Astrocyte (in vitro differentiated cells and primary cell): ENCODE measurements around the gene RPAP3. TPM values are rescaled to one million over a fixed set of nuclear protein-coding genes. Genes with fewer than 3 reads are reported as not detected.

ENCODE experiments used
- DNase-seq: peaks from one replicate; pipeline ENCODE4 v3.0.0-alpha.2; 2010; ENCODE audit warnings: low read depth
- FAIRE-seq: peaks from 2 replicates; lab custom pipeline; 2011; peaks lifted over from hg19 to GRCh38; lab: Jason Lieb, UNC
- H2AFZ ChIP-seq: 2 replicates; pipeline ENCODE4 v1.6.0; 2012; ENCODE audit warnings: low read depth, low read length, inconsistent platforms
- H3K27ac ChIP-seq: 2 replicates; pipeline ENCODE4 v1.5.1; 2011; ENCODE audit warnings: low read depth, low read length, inconsistent platforms
- H3K27me3 ChIP-seq: 2 replicates; pipeline ENCODE4 v1.6.0; 2011; ENCODE audit warnings: low read length, inconsistent platforms; ENCODE audit not compliant: insufficient read depth
- H3K36me3 ChIP-seq: 2 replicates; pipeline ENCODE4 v1.5.1; 2011; ENCODE audit warnings: low read length, inconsistent platforms; ENCODE audit not compliant: insufficient read depth
- H3K4me1 ChIP-seq: 2 replicates; pipeline ENCODE4 v1.5.1; 2011; ENCODE audit warnings: low read length, inconsistent platforms; ENCODE audit not compliant: insufficient read depth
- H3K4me2 ChIP-seq: 2 replicates; pipeline ENCODE4 v1.6.0; 2012; ENCODE audit warnings: low read length, inconsistent platforms
- H3K4me3 ChIP-seq: 2 replicates; pipeline ENCODE4 v1.5.1; 2011; ENCODE audit warnings: low read depth, mild to moderate bottlenecking, low read length, inconsistent platforms; ENCODE audit not compliant: insufficient read depth
- H3K79me2 ChIP-seq: 2 replicates; pipeline ENCODE4 v1.6.0; 2012; ENCODE audit warnings: mild to moderate bottlenecking, low read length, inconsistent platforms; ENCODE audit not compliant: insufficient read depth
- H3K9ac ChIP-seq: 2 replicates; pipeline ENCODE4 v1.6.0; 2012; ENCODE audit warnings: mild to moderate bottlenecking, low read length, inconsistent platforms
- H3K9me3 ChIP-seq: 2 replicates; pipeline ENCODE4 v1.5.1; 2012; ENCODE audit warnings: low read depth, mild to moderate bottlenecking, low read length, inconsistent platforms; ENCODE audit not compliant: insufficient read depth
- H4K20me1 ChIP-seq: 2 replicates; pipeline ENCODE4 v1.6.0; 2012; ENCODE audit warnings: low read length, inconsistent platforms; ENCODE audit not compliant: insufficient read depth
- H3K27ac Mint-ChIP-seq: one replicate; pipeline ENCODE4 v1.8.0; 2021; ENCODE audit warnings: mild to moderate bottlenecking, mixed read lengths; ENCODE audit not compliant: unreplicated experiment
- H3K27me3 Mint-ChIP-seq: one replicate; pipeline ENCODE4 v1.8.0; 2021; ENCODE audit warnings: low read depth, mixed read lengths; ENCODE audit not compliant: unreplicated experiment
- H3K36me3 Mint-ChIP-seq: one replicate; pipeline ENCODE4 v1.8.0; 2021; ENCODE audit warnings: low read depth, mixed read lengths; ENCODE audit not compliant: unreplicated experiment
- H3K4me1 Mint-ChIP-seq: one replicate; pipeline ENCODE4 v1.8.0; 2021; ENCODE audit warnings: low read depth, mixed read lengths; ENCODE audit not compliant: unreplicated experiment
- H3K4me3 Mint-ChIP-seq: one replicate; pipeline ENCODE4 v1.8.0; 2021; ENCODE audit warnings: mild to moderate bottlenecking, moderate library complexity, mixed read lengths; ENCODE audit not compliant: unreplicated experiment
- H3K9me3 Mint-ChIP-seq: one replicate; pipeline ENCODE4 v1.8.0; 2021; ENCODE audit warnings: mild to moderate bottlenecking, mixed read lengths; ENCODE audit not compliant: unreplicated experiment
- EZH2 ChIP-seq: IDR thresholded peaks from 2 replicates; pipeline ENCODE4 v1.6.1; 2012; ENCODE audit warnings: mild to moderate bottlenecking, low read length, inconsistent platforms; ENCODE audit not compliant: insufficient read depth
- total RNA-seq: library from RNA; stranded (reverse); gene quantifications from 2 replicates; pipeline ENCODE4 v1.2.1, GENCODE V29; 2021
- TF ChIP-seq, protein P1 (sequence below): IDR thresholded peaks from 2 replicates; pipeline ENCODE4 v1.5.1; 2011; ENCODE audit warnings: low read depth, mild to moderate bottlenecking, inconsistent platforms, low read length, moderate library complexity; ENCODE audit not compliant: insufficient read depth

RPAP3 gene
- total RNA-seq, 1 donor from 2014 or later = 39.2 TPM

DNA sequence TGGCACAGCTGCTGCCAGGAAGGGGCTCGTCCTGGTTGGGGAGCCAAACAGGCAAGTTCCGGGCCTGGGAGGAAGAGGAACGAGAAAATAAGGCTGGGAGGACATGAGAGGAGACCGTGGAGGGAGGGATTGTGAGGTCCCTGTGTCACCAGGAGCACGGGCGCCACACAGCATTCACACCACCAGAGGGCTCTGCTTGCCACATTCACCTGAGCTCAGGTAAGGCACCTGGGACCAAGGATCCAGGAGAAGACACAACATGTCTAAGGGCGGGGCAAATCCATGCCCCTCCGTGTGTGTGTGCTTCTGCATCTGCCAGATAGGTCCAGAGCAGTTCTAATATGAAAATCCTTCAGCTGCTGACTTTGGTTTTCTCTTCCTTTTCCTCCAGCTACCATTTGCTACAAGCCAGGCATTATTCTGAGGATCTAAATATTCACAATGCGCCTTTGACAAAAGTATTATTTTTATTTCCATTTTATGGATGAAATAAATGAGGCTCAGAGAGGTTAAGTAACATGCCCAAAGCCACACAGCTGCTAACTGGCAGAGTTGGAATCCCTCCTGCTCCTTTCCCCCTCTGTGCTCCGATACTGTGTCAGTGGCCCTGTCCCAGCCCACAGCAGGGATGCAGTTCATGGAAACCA, 38.3 kb upstream of the RPAP3 start:
- Histone ChIP-seq H3K9me3 (no peaks in the 10 kb centered on the region), H3K4me1 (peaks cover 3% of the 10 kb centered on the region), H3K27me3 (peaks cover 18% of the 10 kb centered on the region), H2AFZ (no peak overlapping the region), H4K20me1 (no peaks in the 10 kb centered on the region), H3K27ac (no peak overlapping the region), H3K36me3 (no peaks in the 10 kb centered on the region), H3K79me2 (no peaks in the 10 kb centered on the region), H3K4me2 (no peak overlapping the region), H3K4me3 (no peak overlapping the region), H3K9ac (no peak overlapping the region)
- H3K27ac Mint-ChIP-seq = no peak overlapping the region
- H3K4me3 Mint-ChIP-seq = no peak overlapping the region
- peaks cover 3% of the 10 kb centered on the region for H3K9me3 Mint-ChIP-seq
- H3K36me3 Mint-ChIP-seq = peaks cover 12% of the 10 kb centered on the region
- TF ChIP-seq EZH2 = no peak
- TF ChIP-seq, protein P1, sequence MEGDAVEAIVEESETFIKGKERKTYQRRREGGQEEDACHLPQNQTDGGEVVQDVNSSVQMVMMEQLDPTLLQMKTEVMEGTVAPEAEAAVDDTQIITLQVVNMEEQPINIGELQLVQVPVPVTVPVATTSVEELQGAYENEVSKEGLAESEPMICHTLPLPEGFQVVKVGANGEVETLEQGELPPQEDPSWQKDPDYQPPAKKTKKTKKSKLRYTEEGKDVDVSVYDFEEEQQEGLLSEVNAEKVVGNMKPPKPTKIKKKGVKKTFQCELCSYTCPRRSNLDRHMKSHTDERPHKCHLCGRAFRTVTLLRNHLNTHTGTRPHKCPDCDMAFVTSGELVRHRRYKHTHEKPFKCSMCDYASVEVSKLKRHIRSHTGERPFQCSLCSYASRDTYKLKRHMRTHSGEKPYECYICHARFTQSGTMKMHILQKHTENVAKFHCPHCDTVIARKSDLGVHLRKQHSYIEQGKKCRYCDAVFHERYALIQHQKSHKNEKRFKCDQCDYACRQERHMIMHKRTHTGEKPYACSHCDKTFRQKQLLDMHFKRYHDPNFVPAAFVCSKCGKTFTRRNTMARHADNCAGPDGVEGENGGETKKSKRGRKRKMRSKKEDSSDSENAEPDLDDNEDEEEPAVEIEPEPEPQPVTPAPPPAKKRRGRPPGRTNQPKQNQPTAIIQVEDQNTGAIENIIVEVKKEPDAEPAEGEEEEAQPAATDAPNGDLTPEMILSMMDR = peak; percentile 27
- DNase-seq (no peak), FAIRE-seq (no peak)
- peaks cover 6% of the 10 kb centered on the region for H3K4me1 Mint-ChIP-seq
- H3K27me3 Mint-ChIP-seq = peaks cover 63% of the 10 kb centered on the region

DNA sequence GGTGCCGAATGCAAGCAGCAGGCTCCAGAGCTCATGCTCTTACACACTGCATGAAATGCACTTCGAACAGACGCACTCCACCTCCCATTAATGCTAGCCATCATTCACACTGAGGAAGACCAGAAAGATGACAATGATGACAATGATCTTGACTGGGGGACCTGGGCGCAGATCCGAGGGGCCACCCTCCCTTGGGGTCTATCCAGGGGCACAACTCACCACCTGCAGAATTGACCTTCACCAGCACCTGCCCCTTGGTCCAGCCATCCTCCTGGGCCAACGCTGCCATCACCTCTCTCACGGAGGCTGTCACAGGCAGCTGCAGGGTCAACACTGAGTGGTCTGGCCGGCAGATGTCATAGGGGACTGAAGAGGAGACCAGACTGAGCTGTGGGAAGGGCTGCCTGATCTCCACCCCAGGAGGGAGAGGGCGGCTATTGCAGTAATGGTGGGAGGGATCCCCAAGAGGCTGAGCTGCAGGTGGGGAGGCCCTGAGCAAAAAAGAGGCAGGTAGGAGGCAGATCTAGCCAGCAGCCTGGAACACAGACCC, 37.6 kb upstream of the RPAP3 start:
- H3K9ac ChIP-seq = no peak overlapping the region
- no peaks in the 10 kb centered on the region for H4K20me1 ChIP-seq
- Mint-ChIP-seq H3K9me3 (peaks cover 3% of the 10 kb centered on the region), H3K36me3 (peaks cover 13% of the 10 kb centered on the region), H3K27ac (no peak overlapping the region), H3K27me3 (peaks cover 60% of the 10 kb centered on the region), H3K4me1 (peaks cover 6% of the 10 kb centered on the region), H3K4me3 (no peak overlapping the region)
- H3K27me3 ChIP-seq = peaks cover 18% of the 10 kb centered on the region
- H3K27ac ChIP-seq = no peak overlapping the region
- peaks cover 3% of the 10 kb centered on the region for H3K4me1 ChIP-seq
- FAIRE-seq (no peak), DNase-seq (no peak)
- no peak overlapping the region for H3K4me3 ChIP-seq
- no peaks in the 10 kb centered on the region for H3K36me3 ChIP-seq
- no peaks in the 10 kb centered on the region for H3K9me3 ChIP-seq
- H3K79me2 ChIP-seq = no peaks in the 10 kb centered on the region
- H3K4me2 ChIP-seq = no peak overlapping the region
- H2AFZ ChIP-seq = no peak overlapping the region
- TF ChIP-seq EZH2 = no peak
- TF ChIP-seq, protein P1 = no peak

DNA sequence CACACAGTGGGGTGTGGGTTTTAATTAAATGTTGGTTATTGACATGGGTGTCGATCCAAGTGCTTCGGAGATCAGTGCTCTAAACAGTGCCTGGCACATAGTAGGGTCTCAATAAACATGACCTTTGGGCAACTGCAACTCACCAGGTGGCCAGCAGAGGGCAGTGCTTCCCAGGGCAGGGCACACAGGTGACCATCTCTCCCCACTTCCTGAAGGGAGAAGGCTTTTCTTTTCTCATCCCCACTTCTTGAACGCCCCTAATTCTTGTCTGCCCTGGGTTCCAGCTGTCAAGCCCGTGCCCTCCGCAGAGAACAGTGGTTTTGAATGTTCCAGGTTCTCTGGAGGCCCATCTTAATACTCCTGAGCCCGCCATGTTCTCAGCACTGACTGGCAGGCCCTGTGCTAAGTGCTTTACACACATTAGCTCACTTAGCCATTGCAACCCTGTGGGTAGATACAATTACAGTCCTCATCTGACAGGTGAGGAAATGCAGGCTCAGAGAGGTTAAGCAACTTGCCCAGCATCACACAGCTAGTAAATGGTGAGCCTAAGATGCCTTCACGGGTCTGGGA, 36.5 kb upstream of the RPAP3 start:
- Mint-ChIP-seq H3K9me3 (peaks cover 3% of the 10 kb centered on the region), H3K4me3 (no peak overlapping the region), H3K36me3 (peaks cover 13% of the 10 kb centered on the region), H3K27me3 (peaks cover 54% of the 10 kb centered on the region), H3K27ac (no peak overlapping the region), H3K4me1 (peaks cover 6% of the 10 kb centered on the region)
- TF ChIP-seq, protein P1 = peak; percentile 95
- no peak for TF ChIP-seq EZH2
- FAIRE-seq (peak; percentile 66), DNase-seq (no peak)
- H3K4me2 ChIP-seq = no peak overlapping the region
- H3K4me3 ChIP-seq = no peak overlapping the region
- H2AFZ ChIP-seq = no peak overlapping the region
- H3K27me3 ChIP-seq = peaks cover 18% of the 10 kb centered on the region
- peaks cover 4% of the 10 kb centered on the region for H3K4me1 ChIP-seq
- H3K9me3 ChIP-seq = no peaks in the 10 kb centered on the region
- H4K20me1 ChIP-seq = no peaks in the 10 kb centered on the region
- no peaks in the 10 kb centered on the region for H3K79me2 ChIP-seq
- no peaks in the 10 kb centered on the region for H3K36me3 ChIP-seq
- H3K9ac ChIP-seq = no peak overlapping the region
- no peak overlapping the region for H3K27ac ChIP-seq
